AG20443 (cell line): Measurements from ENCODE around the gene FAM76B.

Experiments used
- DNase-seq: peaks from one replicate; pipeline ENCODE4 v3.0.0; 2012; ENCODE audit warnings: low spot score, mixed read lengths

FAM76B gene

GRCh38 chr11:95792200-95792599, 2.6 kb upstream of the FAM76B start:
- DNase-seq = no peak

- no peak for DNase-seq
Measured at GRCh38 chr11:95791709-95792033, 2.1 kb upstream of the FAM76B start.

- peak; percentile 42 for DNase-seq
Measured at GRCh38 chr11:95790933-95791708, 1.5 kb upstream of the FAM76B start.

GRCh38 chr11:95790123-95790932, 746 bp upstream of the FAM76B start, which contains the start of gene CEP57:
CEP57 (plus strand) TSS chr11:95790498; CDS start chr11:95790699, 201 bp downstream.
- peak; percentile 94 for DNase-seq

- DNase-seq = peak; percentile 57
Measured at GRCh38 chr11:95788921-95789505, 569 bp downstream of the FAM76B start.

- no peak for DNase-seq
Measured at GRCh38 chr11:95780544-95780943, 9.0 kb downstream of the FAM76B start.

GRCh38 chr11:95778699-95779098, 10.9 kb downstream of the FAM76B start:
- DNase-seq = no peak

GRCh38 chr11:95776859-95777258, 12.7 kb downstream of the FAM76B start:
- DNase-seq = no peak

GRCh38 chr11:95768521-95768920, 21.1 kb downstream of the FAM76B start:
- no peak for DNase-seq

- peak; percentile 47 for DNase-seq
Measured at GRCh38 chr11:95767498-95767897, 22.1 kb downstream of the FAM76B start.

GRCh38 chr11:95766701-95767100, 22.9 kb downstream of the FAM76B start:
- DNase-seq = no peak

- peak; percentile 71 for DNase-seq
Measured at GRCh38 chr11:95764267-95764898, 25.2 kb downstream of the FAM76B start.

GRCh38 chr11:95762534-95762933, 27.0 kb downstream of the FAM76B start:
- DNase-seq = no peak

GRCh38 chr11:95760941-95761340, 28.6 kb downstream of the FAM76B start:
- DNase-seq = no peak

- no peak for DNase-seq
Measured at GRCh38 chr11:95751515-95751914, 38.1 kb downstream of the FAM76B start.

- no peak for DNase-seq
Measured at GRCh38 chr11:95750101-95750500, 39.5 kb downstream of the FAM76B start.

GRCh38 chr11:95739108-95739938, 50.3 kb downstream of the FAM76B start:
- no peak for DNase-seq

GRCh38 chr11:95736809-95737208, 52.8 kb downstream of the FAM76B start:
- DNase-seq = no peak

GRCh38 chr11:95736355-95736754, 53.2 kb downstream of the FAM76B start:
- no peak for DNase-seq

- no peak for DNase-seq
Measured at GRCh38 chr11:95734009-95734572, 55.5 kb downstream of the FAM76B start.

GRCh38 chr11:95732930-95733602, 56.5 kb downstream of the FAM76B start:
- DNase-seq = no peak
